Lower leg skin (tissue), 3 donors: Measurements from ENCODE around the gene SLC26A11.

Experiments
- CTCF ChIP-seq, 3 donors: fragments of 450-650 bp; IDR thresholded peaks; one replicate each; pipeline ENCODE4 v1.5.1; 2016; ENCODE audit warnings: antibody characterized with exemption in 3 of 3, mild to moderate bottlenecking in 3 of 3, moderate library complexity in 2 of 3
- POLR2A ChIP-seq, 2 donors: fragments of 450-650 bp; IDR thresholded peaks; one replicate each; pipeline ENCODE4 v1.6.1; 2016 to 2017; ENCODE audit warnings: antibody characterized with exemption in 2 of 2, mild to moderate bottlenecking in 1 of 2, moderate library complexity in 1 of 2

DNA sequence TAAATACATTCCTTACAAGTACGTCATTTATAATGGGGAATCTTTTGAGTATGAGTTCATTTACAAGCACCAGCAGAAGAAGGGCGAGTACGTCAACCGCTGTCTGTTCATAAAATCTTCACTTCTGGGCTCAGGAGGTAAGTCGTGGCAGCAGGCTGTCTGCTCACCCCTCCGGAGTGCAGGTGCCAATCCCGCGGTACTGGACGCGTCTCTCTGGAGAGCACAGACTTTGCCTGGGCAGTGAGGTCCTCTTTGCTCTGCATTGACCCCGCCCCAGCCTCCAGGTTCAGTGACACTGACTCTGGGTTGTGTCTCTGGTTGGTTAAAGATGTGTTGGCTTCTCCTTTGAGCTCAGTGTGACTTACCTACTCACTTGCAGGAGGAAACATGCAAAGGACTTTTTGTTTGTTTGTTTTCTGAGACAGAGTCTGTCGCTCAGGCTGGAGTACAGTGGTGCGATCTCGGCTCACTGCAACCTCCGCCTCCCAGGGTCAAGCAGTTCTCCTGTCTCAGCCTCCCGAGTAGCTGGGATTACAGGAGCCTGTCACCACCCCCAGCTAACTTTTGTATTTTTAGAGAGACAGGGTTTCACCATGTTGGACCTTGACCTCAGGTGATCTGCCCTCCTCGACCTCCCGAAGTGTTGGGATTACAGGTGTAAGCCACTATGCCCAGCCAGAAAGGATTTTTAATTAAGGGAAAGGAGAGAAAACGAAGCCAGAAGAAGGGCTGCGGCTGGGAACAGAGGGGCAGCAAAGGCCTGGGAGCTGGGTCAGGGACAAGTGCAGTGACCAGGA lies 71.7 kb downstream of the SLC26A11 start:
- no peak for TF ChIP-seq CTCF (IDR thresholded peaks at IDR 0.05)
- TF ChIP-seq POLR2A (IDR thresholded peaks at IDR 0.05), result no peak
